Progenitor cell of endocrine pancreas (in vitro differentiated cells): ENCODE measurements around the gene EXOSC7. TPM values are rescaled to one million over a fixed set of nuclear protein-coding genes. Genes with fewer than 3 reads are reported as not detected.

Experiments
- DNase-seq: peaks from one replicate; pipeline ENCODE4 v3.0.0; 2021; ENCODE audit warnings: low spot score; ENCODE audit not compliant: unreplicated experiment
- H3K27ac Mint-ChIP-seq: 2 replicates; pipeline ENCODE4 v1.8.0; 2021; ENCODE audit warnings: mild to moderate bottlenecking, moderate library complexity, mixed read lengths
- H3K27me3 Mint-ChIP-seq: 2 replicates; pipeline ENCODE4 v1.8.0; 2021; ENCODE audit warnings: mixed read lengths
- H3K36me3 Mint-ChIP-seq: 2 replicates; pipeline ENCODE4 v1.8.0; 2022; ENCODE audit warnings: mixed read lengths; ENCODE audit not compliant: insufficient read depth
- H3K4me1 Mint-ChIP-seq: 2 replicates; pipeline ENCODE4 v1.8.0; 2021; ENCODE audit warnings: low read depth, mixed read lengths
- H3K4me3 Mint-ChIP-seq: 2 replicates; pipeline ENCODE4 v1.8.0; 2021; ENCODE audit warnings: low read depth, mild to moderate bottlenecking, moderate library complexity, mixed read lengths
- H3K9me3 Mint-ChIP-seq: 2 replicates; pipeline ENCODE4 v1.8.0; 2021; ENCODE audit warnings: low read depth, mixed read lengths
- total RNA-seq: library from RNA; stranded (reverse); gene quantifications from 2 replicates; pipeline ENCODE4 v1.2.1, GENCODE V29; 2021
- TF ChIP-seq, protein P1 (sequence below): fragments of 200-600 bp; sonication (generic); IDR thresholded peaks from one replicate; pipeline ENCODE4 v1.5.0; 2021; ENCODE audit warnings: antibody characterized with exemption, mild to moderate bottlenecking; ENCODE audit not compliant: unreplicated experiment

Gene EXOSC7
- total RNA-seq, 1 donor from 2014 or later, result 51.2 TPM

DNA sequence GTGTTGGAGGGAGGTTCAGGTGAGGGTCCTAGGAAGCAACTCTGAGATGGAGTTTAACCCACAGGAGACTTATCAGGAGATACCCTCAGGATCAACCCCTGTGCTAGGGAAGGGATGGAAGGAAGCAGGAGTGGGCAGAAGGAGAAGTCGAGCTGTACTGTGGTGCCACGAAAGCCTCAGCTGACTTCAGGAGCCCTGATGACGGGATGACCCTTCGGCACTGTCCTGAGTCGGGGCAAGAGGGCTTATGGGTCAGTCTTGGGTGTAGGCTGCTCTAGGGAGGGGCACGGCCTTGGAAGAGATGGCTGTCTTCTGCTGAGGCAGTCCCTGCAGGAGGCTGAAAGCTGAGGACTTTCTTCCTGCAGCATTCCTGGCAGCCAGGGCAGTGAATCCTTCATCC is 57.7 kb downstream of the EXOSC7 start:
- H3K9me3 Mint-ChIP-seq, result no peaks in the 10 kb centered on the region
- DNase-seq, result no peak
- TF ChIP-seq, protein P1, sequence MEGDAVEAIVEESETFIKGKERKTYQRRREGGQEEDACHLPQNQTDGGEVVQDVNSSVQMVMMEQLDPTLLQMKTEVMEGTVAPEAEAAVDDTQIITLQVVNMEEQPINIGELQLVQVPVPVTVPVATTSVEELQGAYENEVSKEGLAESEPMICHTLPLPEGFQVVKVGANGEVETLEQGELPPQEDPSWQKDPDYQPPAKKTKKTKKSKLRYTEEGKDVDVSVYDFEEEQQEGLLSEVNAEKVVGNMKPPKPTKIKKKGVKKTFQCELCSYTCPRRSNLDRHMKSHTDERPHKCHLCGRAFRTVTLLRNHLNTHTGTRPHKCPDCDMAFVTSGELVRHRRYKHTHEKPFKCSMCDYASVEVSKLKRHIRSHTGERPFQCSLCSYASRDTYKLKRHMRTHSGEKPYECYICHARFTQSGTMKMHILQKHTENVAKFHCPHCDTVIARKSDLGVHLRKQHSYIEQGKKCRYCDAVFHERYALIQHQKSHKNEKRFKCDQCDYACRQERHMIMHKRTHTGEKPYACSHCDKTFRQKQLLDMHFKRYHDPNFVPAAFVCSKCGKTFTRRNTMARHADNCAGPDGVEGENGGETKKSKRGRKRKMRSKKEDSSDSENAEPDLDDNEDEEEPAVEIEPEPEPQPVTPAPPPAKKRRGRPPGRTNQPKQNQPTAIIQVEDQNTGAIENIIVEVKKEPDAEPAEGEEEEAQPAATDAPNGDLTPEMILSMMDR, result no peak
- H3K4me1 Mint-ChIP-seq, result peaks cover 2% of the 10 kb centered on the region
- H3K4me3 Mint-ChIP-seq, result no peak overlapping the region
- H3K27ac Mint-ChIP-seq, result no peak overlapping the region
- no peaks in the 10 kb centered on the region for H3K36me3 Mint-ChIP-seq
- H3K27me3 Mint-ChIP-seq, result peaks cover 63% of the 10 kb centered on the region

DNA sequence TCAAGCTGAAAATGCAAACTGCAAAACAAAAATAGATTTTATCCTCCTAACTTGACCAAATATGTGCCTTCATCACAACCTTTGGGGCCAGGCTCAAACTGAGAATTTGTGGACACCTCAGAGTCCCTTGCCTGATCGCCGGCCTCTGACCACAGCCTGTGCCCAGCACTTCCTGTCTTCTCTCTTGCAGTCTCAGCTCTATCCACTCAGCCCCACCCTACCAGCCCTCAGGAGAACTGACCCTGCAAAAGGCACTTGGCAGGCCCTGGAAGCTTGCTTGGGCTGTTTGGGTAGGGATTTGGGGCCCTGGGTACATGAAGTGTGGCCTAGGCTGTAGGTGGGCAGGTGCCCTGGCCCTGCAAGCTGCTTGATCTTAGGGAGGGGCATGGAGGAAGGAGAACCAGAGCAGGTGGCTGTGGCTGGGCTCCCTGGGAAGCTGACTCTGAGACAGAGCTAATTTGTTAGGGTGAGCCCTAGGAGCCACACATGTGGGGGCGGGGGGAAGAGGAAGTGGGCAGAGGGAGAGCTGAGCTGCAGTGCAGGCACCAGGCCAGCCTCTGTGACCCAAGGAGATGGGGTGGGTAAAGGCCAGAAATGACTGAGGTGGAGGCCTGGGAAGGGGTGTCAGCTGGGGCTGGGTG is 58.7 kb downstream of the EXOSC7 start:
- Mint-ChIP-seq H3K27ac (no peak overlapping the region), H3K27me3 (peaks cover 68% of the 10 kb centered on the region), H3K9me3 (no peaks in the 10 kb centered on the region), H3K4me1 (peaks cover 2% of the 10 kb centered on the region), H3K36me3 (no peaks in the 10 kb centered on the region), H3K4me3 (no peak overlapping the region)
- DNase-seq, result no peak
- TF ChIP-seq, protein P1, result no peak

DNA sequence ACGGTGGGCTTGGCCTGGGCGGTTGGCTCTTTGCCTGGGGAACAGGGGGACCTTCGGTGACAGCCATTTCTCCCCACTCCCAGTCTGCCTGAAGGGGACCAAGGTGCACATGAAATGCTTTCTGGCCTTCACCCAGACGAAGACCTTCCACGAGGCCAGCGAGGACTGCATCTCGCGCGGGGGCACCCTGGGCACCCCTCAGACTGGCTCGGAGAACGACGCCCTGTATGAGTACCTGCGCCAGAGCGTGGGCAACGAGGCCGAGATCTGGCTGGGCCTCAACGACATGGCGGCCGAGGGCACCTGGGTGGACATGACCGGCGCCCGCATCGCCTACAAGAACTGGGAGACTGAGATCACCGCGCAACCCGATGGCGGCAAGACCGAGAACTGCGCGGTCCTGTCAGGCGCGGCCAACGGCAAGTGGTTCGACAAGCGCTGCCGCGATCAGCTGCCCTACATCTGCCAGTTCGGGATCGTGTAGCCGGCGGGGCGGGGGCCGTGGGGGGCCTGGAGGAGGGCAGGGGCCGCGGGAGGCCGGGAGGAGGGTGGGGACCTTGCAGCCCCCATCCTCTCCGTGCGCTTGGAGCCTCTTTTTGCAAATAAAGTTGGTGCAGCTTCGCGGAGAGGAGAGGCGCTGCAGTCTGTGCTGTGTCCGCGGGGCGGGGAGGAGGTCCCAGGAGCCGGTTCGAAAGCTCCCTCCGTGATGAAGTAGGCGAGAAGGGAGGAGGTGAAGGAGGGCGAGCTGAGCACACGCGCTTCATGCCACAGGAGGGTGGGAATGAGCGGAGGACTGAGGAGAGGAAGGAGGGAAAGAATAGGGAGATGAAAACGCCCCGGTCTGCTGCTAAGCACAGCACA is 59.6 kb downstream of the EXOSC7 start:
- Mint-ChIP-seq H3K9me3 (no peaks in the 10 kb centered on the region), H3K27me3 (peaks cover 71% of the 10 kb centered on the region), H3K27ac (no peak overlapping the region), H3K4me3 (peak overlapping the region; percentile 24), H3K36me3 (no peaks in the 10 kb centered on the region), H3K4me1 (peaks cover 2% of the 10 kb centered on the region)
- TF ChIP-seq, protein P1, result no peak
- DNase-seq, result no peak

DNA sequence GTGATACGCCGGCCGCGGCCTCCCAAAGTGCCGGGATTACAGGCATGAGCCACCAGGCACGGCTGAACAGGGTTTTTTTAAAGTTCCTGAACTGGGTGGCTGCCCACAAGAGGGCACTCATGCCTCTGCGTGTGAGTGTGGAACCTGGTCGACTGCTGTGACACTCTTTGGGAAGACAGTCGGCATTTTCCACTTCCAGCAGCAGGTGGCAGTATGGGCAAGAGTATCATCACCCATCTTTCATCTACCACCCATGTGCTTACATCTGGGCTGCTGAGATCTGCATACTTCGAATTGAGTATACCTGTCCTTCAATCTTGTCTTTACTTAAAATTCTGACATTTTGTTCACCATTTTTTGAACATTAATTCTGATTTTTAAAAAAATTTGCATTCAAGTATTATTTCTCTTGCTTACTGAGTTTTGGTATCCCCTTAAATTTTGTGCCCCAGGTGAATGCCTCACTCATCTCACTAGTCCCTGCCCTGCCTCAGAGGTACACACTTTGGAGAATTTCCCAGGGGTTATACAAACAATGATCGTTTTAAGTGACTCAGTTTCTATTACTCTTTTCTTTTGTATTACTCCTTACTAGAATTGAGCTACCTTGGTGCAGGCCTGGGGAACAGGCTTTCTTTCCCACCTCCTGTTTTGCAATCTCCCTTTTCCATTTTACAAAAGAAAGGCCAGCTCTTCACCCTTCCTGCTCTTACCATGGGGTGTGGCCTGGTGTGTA is 61.8 kb downstream of the EXOSC7 start:
- H3K4me3 Mint-ChIP-seq, result peak overlapping the region; percentile 56
- DNase-seq, result peak; percentile 83
- H3K27me3 Mint-ChIP-seq, result peaks cover 61% of the 10 kb centered on the region
- TF ChIP-seq, protein P1, result peak; percentile 95
- no peaks in the 10 kb centered on the region for H3K36me3 Mint-ChIP-seq
- H3K27ac Mint-ChIP-seq, result no peak overlapping the region
- no peaks in the 10 kb centered on the region for H3K9me3 Mint-ChIP-seq
- peaks cover 4% of the 10 kb centered on the region for H3K4me1 Mint-ChIP-seq

DNA sequence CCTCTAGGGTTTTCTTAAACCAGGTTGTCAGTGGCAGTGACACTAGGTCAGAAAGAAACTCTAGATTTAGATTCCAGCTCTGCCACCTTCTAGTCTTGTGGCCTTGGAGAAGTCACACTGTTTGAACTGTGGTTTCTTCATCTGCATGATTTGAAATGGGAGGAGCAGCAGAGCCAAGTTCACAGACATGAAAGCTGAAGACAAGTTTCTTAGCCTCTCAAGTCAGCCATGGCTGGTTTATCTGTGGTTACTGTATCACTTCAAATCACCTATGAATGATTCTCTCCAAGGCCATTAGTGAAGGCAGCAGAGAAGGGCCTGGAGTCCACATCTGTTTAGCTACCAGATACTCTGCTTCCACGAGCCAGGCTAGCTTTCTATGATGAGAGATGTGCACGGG is 65.6 kb downstream of the EXOSC7 start:
- TF ChIP-seq, protein P1, result no peak
- no peak for DNase-seq

More for the DNA sequence above, 65.6 kb downstream of the EXOSC7 start:
- no peak overlapping the region for H3K4me3 Mint-ChIP-seq
- H3K9me3 Mint-ChIP-seq, result no peaks in the 10 kb centered on the region
- peaks cover 3% of the 10 kb centered on the region for H3K4me1 Mint-ChIP-seq
- H3K27ac Mint-ChIP-seq, result peak overlapping the region; percentile 41
- H3K27me3 Mint-ChIP-seq, result peaks cover 28% of the 10 kb centered on the region
- H3K36me3 Mint-ChIP-seq, result no peaks in the 10 kb centered on the region
